Endothelial cell of umbilical vein (primary cell): ENCODE measurements around the gene RPS24. TPM values are rescaled to one million over a fixed set of nuclear protein-coding genes. Genes with fewer than 3 reads are reported as not detected.
"Not testable (repeated sequence)": the region's sequence is repeated elsewhere in the genome, so short reads cannot be mapped to it uniquely, and the experiment has no call there.

Experiments
- BruUV-seq: library from RNA; stranded (reverse); fragments of 400-500 nt; replicated peaks from 2 replicates; lab custom pipeline; 2021; lab: Mats Ljungman, UMichigan
- CTCF ChIA-PET: fragments of 300-600, 350-600 bp; sonication (Branson Sonifier 250); formaldehyde crosslinking; loops from one replicate; lab custom pipeline; 2021; ENCODE audit warnings: antibody characterized with exemption, inconsistent platforms; lab: Charles Lee
- POLR2A ChIA-PET: fragments of 300-600, 350-600 bp; sonication (Branson Sonifier 250); formaldehyde crosslinking; loops from one replicate; lab custom pipeline; 2021; ENCODE audit warnings: antibody characterized with exemption, inconsistent platforms; lab: Charles Lee
- DNase-seq: peaks from one replicate; pipeline ENCODE4 v3.0.0-alpha.2; 2011; ENCODE audit warnings: low read depth, low spot score
- FAIRE-seq: peaks from 2 replicates; lab custom pipeline; 2011; peaks lifted over from hg19 to GRCh38; lab: Jason Lieb, UNC
- H2AFZ ChIP-seq: 2 replicates; pipeline ENCODE4 v1.6.0; 2012; ENCODE audit warnings: low read depth, low read length, control low read depth, inconsistent platforms
- H3K27ac ChIP-seq: 2 replicates; pipeline ENCODE4 v1.5.1; 2011; ENCODE audit warnings: low read depth, mild to moderate bottlenecking, control low read depth, low read length, moderate library complexity; ENCODE audit not compliant: insufficient read depth
- H3K27me3 ChIP-seq, 2 experiments: 2 replicates each; pipeline versions ENCODE4 v1.6.0 to v1.6.1; 2011; ENCODE audit warnings: low read length in 2 of 2, mixed read lengths in 1 of 2; ENCODE audit not compliant: control insufficient read depth in 2 of 2, insufficient read depth in 2 of 2
- H3K36me3 ChIP-seq, 2 experiments: 2 replicates in 1 of 2; 3 replicates in 1 of 2; pipeline ENCODE4 v1.5.1; 2011; ENCODE audit warnings: low read length in 2 of 2, mild to moderate bottlenecking in 1 of 2, moderate library complexity in 1 of 2; ENCODE audit not compliant: control insufficient read depth in 2 of 2, insufficient read depth in 2 of 2; ENCODE audit errors: extremely low read depth in 1 of 2
- H3K4me1 ChIP-seq: 3 replicates; pipeline ENCODE4 v1.5.1; 2011; ENCODE audit warnings: mild to moderate bottlenecking, low read length; ENCODE audit not compliant: control insufficient read depth, insufficient read depth; ENCODE audit errors: extremely low read depth
- H3K4me2 ChIP-seq: 2 replicates; pipeline ENCODE4 v1.6.1; 2011; ENCODE audit warnings: low read length, control low read depth, mixed read lengths; ENCODE audit not compliant: insufficient read depth
- H3K4me3 ChIP-seq, 3 experiments: fragments of 200-600 bp in 1 of 3; sonication (generic), shearing (Covaris generic) in 1 of 3; replicated peaks in 1 of 3; 2 replicates each; pipeline ENCODE4 v1.5.1; 2011 to 2016; ENCODE audit warnings: control low read depth in 3 of 3, low read length in 3 of 3, mild to moderate bottlenecking in 2 of 3, inconsistent platforms in 1 of 3, low read depth in 1 of 3, moderate library complexity in 1 of 3; ENCODE audit not compliant: insufficient read depth in 1 of 3
- H3K79me2 ChIP-seq: 2 replicates; pipeline ENCODE4 v1.6.0; 2012; ENCODE audit warnings: low read length, inconsistent platforms; ENCODE audit not compliant: control insufficient read depth, insufficient read depth
- H3K9ac ChIP-seq: replicated peaks from 2 replicates; pipeline ENCODE3; 2011; ENCODE audit warnings: low read length, control low read depth; ENCODE audit not compliant: insufficient read depth; ENCODE audit errors: extremely low read depth
- H3K9me1 ChIP-seq: replicated peaks from 3 replicates; pipeline ENCODE4 v1.6.0; 2011; ENCODE audit warnings: mild to moderate bottlenecking, low read length; ENCODE audit not compliant: control insufficient read depth, insufficient read depth; ENCODE audit errors: extremely low read depth
- H3K9me3 ChIP-seq: replicated peaks from 2 replicates; pipeline ENCODE4 v1.5.1; 2012; ENCODE audit warnings: low read length, inconsistent platforms; ENCODE audit not compliant: control insufficient read depth, insufficient read depth
- H4K20me1 ChIP-seq: replicated peaks from 2 replicates; pipeline ENCODE3; 2011; ENCODE audit warnings: mild to moderate bottlenecking, low read length; ENCODE audit not compliant: control insufficient read depth, insufficient read depth; ENCODE audit errors: extremely low read depth
- EZH2 ChIP-seq: IDR thresholded peaks from 2 replicates; pipeline ENCODE4 v1.6.1; 2012; ENCODE audit warnings: borderline replicate concordance, low read depth, mild to moderate bottlenecking, moderate library complexity, low read length, inconsistent platforms; ENCODE audit not compliant: severe bottlenecking
- FOS ChIP-seq: IDR thresholded peaks from 2 replicates; pipeline ENCODE4 v1.6.1; 2011; ENCODE audit warnings: mild to moderate bottlenecking, low read length, moderate library complexity, borderline replicate concordance; ENCODE audit not compliant: insufficient read depth
- GATA2 ChIP-seq: IDR thresholded peaks from 2 replicates; pipeline ENCODE4 v1.7.0; 2011; ENCODE audit warnings: low read depth, mild to moderate bottlenecking, moderate library complexity, mixed read lengths, low read length; ENCODE audit not compliant: insufficient read length, insufficient read depth
- JUN ChIP-seq: IDR thresholded peaks from 2 replicates; pipeline ENCODE4 v1.6.1; 2011; ENCODE audit warnings: borderline replicate concordance, low read depth; ENCODE audit not compliant: insufficient read length, insufficient read depth
- MAX ChIP-seq: IDR thresholded peaks from 2 replicates; pipeline ENCODE4 v1.6.1; 2011; ENCODE audit not compliant: insufficient read depth, insufficient read length
- MYC ChIP-seq: IDR thresholded peaks from one replicate; pipeline ENCODE4 v1.6.1; 2011; ENCODE audit warnings: mild to moderate bottlenecking, low read depth, low read length
- POLR2A ChIP-seq: IDR thresholded peaks from 2 replicates; pipeline ENCODE4 v1.6.1; 2012; ENCODE audit warnings: low read depth, mild to moderate bottlenecking, control low read depth, low read length
- POLR2AphosphoS5 ChIP-seq: IDR thresholded peaks from 2 replicates; pipeline ENCODE4 v1.6.1; 2012; ENCODE audit warnings: low read depth, mild to moderate bottlenecking, control low read depth, low read length, moderate library complexity; ENCODE audit not compliant: insufficient read depth
- dilution Hi-C: fragments of 300-500 bp; cut with MboI; formaldehyde crosslinking; loops from one replicate; pipeline ENCODE4 v1.15.0; 2019; ENCODE audit warnings: low sequenced_read_pairs; ENCODE audit not compliant: extremely low pct_ligation_motif_present
- intact Hi-C: fragments of 100-400 bp; cut with micrococcal nuclease; formaldehyde crosslinking; loops from one replicate; pipeline ENCODE4 v1.10.0; 2022
- polyA plus RNA-seq, 4 experiments: library from polyadenylated mRNA; depleted of rRNA in 3 of 4; stranded (reverse) in 3 of 4; unstranded in 1 of 4; fragments of >200 nt; gene quantifications; 2 replicates each; pipeline versions ENCODE4 v1.2.1 to v1.2.3, GENCODE V29; 2011 to 2012; ENCODE audit warnings: missing spikeins in 1 of 4
- total RNA-seq: library from RNA; stranded (reverse); gene quantifications from 2 replicates; pipeline ENCODE4 v1.2.3, GENCODE V29; 2021
- TF ChIP-seq, protein P1 (sequence below), 2 donors: IDR thresholded peaks; 1 replicate in 1 of 2; 2 replicates in 1 of 2; pipeline ENCODE4 v1.5.1; 2011; ENCODE audit warnings: low read length in 2 of 2, mild to moderate bottlenecking in 2 of 2, moderate library complexity in 2 of 2, control low read depth in 1 of 2, inconsistent platforms in 1 of 2, low read depth in 1 of 2; ENCODE audit not compliant: insufficient read depth in 1 of 2; ENCODE audit errors: extremely low read depth in 1 of 2

Gene RPS24
- total and polyA plus RNA-seq, 2 donors (not counting 3 experiments of a cell fraction or from before 2014, with no cell fraction given): 1,446 to 2,326 TPM

DNA sequence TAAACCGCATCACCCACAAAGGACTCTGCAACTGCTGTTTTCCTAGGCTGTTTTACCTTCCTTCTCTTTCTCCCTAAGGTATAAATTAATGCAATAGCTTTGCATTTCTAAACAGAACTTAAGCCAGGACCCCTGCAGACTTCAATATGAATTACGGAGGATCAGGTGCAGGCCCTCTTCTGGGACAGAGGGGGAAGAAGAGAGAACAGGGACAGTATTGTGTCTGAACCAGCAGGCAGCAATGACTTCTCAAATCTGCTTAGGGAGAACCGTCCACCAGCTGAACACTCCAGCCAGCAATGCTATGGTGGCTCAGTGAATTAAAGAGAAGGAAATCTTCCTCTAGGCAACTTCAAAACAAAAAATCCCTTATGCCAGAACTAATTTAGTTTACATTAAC lies 40.0 kb upstream of the RPS24 start:
- no TSS peak for BruUV-seq
- no peak overlapping the region for H3K4me2 ChIP-seq
- no peak for FAIRE-seq
- H3K9me1 ChIP-seq: no peaks in the 10 kb centered on the region
- H3K27ac ChIP-seq: no peak overlapping the region
- ChIA-PET POLR2A (no interaction called here), CTCF (interaction anchor here (1.1 to 1.2 kb wide), 2 partner anchors 29 to 40 kb away, joined by 3 read pairs; no protein-coding TSS in a partner anchor)
- H3K9ac ChIP-seq: no peak overlapping the region
- TF ChIP-seq JUN: no peak
- TF ChIP-seq POLR2A: no peak
- TF ChIP-seq, protein P1, sequence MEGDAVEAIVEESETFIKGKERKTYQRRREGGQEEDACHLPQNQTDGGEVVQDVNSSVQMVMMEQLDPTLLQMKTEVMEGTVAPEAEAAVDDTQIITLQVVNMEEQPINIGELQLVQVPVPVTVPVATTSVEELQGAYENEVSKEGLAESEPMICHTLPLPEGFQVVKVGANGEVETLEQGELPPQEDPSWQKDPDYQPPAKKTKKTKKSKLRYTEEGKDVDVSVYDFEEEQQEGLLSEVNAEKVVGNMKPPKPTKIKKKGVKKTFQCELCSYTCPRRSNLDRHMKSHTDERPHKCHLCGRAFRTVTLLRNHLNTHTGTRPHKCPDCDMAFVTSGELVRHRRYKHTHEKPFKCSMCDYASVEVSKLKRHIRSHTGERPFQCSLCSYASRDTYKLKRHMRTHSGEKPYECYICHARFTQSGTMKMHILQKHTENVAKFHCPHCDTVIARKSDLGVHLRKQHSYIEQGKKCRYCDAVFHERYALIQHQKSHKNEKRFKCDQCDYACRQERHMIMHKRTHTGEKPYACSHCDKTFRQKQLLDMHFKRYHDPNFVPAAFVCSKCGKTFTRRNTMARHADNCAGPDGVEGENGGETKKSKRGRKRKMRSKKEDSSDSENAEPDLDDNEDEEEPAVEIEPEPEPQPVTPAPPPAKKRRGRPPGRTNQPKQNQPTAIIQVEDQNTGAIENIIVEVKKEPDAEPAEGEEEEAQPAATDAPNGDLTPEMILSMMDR (IDR thresholded peaks at IDR 0.05; ENCODE audit: extremely low read depth in 1 of 2, insufficient read depth in 1 of 2, low read depth in 1 of 2, low read length in 2 of 2): no peak
- TF ChIP-seq EZH2: no peak
- no peak for TF ChIP-seq GATA2
- TF ChIP-seq MAX: no peak
- no peak for TF ChIP-seq POLR2AphosphoS5
- no peak for TF ChIP-seq FOS
- TF ChIP-seq MYC: no peak
- DNase-seq: no peak
- dilution Hi-C loops: no loop called here
- H3K36me3 ChIP-seq: peaks cover 3 to 20% of the 10 kb centered on the region in 2 experiments
- peaks cover 3% of the 10 kb centered on the region for H4K20me1 ChIP-seq
- H3K4me1 ChIP-seq: no peaks in the 10 kb centered on the region
- H2AFZ ChIP-seq: no peak overlapping the region
- H3K27me3 ChIP-seq: no peaks in the 10 kb centered on the region
- H3K79me2 ChIP-seq: no peaks in the 10 kb centered on the region
- intact Hi-C loops: no loop called here
- H3K4me3 ChIP-seq: no peak overlapping the region
- no peaks in the 10 kb centered on the region for H3K9me3 ChIP-seq

DNA sequence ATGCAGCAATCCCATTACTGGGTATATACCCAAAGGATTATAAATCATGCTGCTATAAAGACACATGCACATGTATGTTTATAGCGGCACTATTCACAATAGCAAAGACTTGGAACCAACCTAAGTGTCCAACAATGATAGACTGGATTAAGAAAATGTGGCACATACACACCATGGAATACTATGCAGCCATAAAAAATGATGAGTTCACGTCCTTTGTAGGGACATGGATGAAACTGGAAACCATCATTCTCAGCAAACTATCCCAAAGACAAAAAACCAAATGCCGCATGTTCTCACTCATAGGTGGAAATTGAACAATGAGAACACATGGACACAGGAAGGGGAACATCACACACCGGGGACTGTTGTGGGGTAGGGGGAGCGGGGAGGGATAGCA lies 34.9 kb upstream of the RPS24 start:
- DNase-seq: not testable (repeated sequence)

More for the DNA sequence above, 34.9 kb upstream of the RPS24 start:
- BruUV-seq, H2AFZ ChIP-seq, FAIRE-seq, dilution Hi-C loops, H3K79me2 ChIP-seq, POLR2A ChIA-PET, H4K20me1 ChIP-seq, CTCF ChIA-PET, H3K9me3 ChIP-seq, H3K27ac ChIP-seq, H3K9ac ChIP-seq, H3K9me1 ChIP-seq, H3K4me2 ChIP-seq, intact Hi-C loops, H3K27me3 ChIP-seq, H3K4me3 ChIP-seq, H3K4me1 ChIP-seq: not testable (repeated sequence)
- H3K36me3 ChIP-seq: peaks cover 16% of the 10 kb centered on the region in 2 experiments
